Panc1 (cell line): Measurements from ENCODE around the gene NUP37. TPM values are rescaled to one million over a fixed set of nuclear protein-coding genes. Genes with fewer than 3 reads are reported as not detected.
A peak's percentile ranks its signal among the peaks of the same experiment; 100 is the strongest.

Experiments
- ATAC-seq: fragments of 200-7000 bp; cut with Tn5 transposase; 2 replicates; pipeline ENCODE4 v1.9.1; 2020; ENCODE audit warnings: mild to moderate bottlenecking, moderate library complexity
- BruUV-seq: library from RNA; stranded (reverse); fragments of 400-500 nt; replicated peaks from 2 replicates; lab custom pipeline; 2021; lab: Mats Ljungman, UMichigan
- CTCF ChIA-PET: fragments of 300-600 bp; sonication (Branson Sonifier 250); formaldehyde crosslinking; loops from one replicate; lab custom pipeline; 2022; ENCODE audit warnings: antibody characterized with exemption; lab: Charles Lee
- POLR2A ChIA-PET: fragments of 300-600 bp; sonication (Branson Sonifier 250); formaldehyde crosslinking; loops from one replicate; lab custom pipeline; 2022; ENCODE audit warnings: antibody characterized with exemption; lab: Charles Lee
- DNase-seq: peaks from one replicate; pipeline ENCODE4 v3.0.0-alpha.2; 2010; ENCODE audit warnings: low read depth, low spot score
- H3K27ac ChIP-seq: 2 replicates; pipeline ENCODE4 v1.5.1; 2011; ENCODE audit warnings: mild to moderate bottlenecking, low read length, inconsistent platforms
- H3K27me3 ChIP-seq: fragments of 200-500 bp; sonication (Bioruptor generic); 2 replicates; pipeline ENCODE4 v1.6.0; 2014; ENCODE audit warnings: low read length, inconsistent platforms; ENCODE audit not compliant: control insufficient read depth, insufficient read depth
- H3K36me3 ChIP-seq: fragments of 200-500 bp; sonication (Bioruptor generic); 2 replicates; pipeline ENCODE4 v1.5.1; 2014; ENCODE audit warnings: inconsistent platforms, mild to moderate bottlenecking, low read length, moderate library complexity; ENCODE audit not compliant: control insufficient read depth, insufficient read depth
- H3K4me1 ChIP-seq: 2 replicates; pipeline ENCODE4 v1.5.1; 2011; ENCODE audit warnings: inconsistent platforms, mild to moderate bottlenecking, low read length, moderate library complexity; ENCODE audit not compliant: control insufficient read depth, insufficient read depth
- H3K4me3 ChIP-seq, 2 experiments: 2 replicates each; pipeline ENCODE4 v1.5.1; 2011 to 2012; ENCODE audit warnings: low read depth in 2 of 2, low read length in 2 of 2, mild to moderate bottlenecking in 2 of 2, inconsistent platforms in 1 of 2, moderate library complexity in 1 of 2
- H3K9me3 ChIP-seq: fragments of 200-500 bp; sonication (Bioruptor generic); 2 replicates; pipeline ENCODE4 v1.5.1; 2014; ENCODE audit warnings: low read depth, mild to moderate bottlenecking, inconsistent platforms, low read length, moderate library complexity; ENCODE audit not compliant: control insufficient read depth, insufficient read depth
- CTCF ChIP-seq: fragments of 450-650 bp; IDR thresholded peaks from 2 replicates; pipeline ENCODE4 v1.5.1; 2017; ENCODE audit warnings: mild to moderate bottlenecking
- POLR2AphosphoS5 ChIP-seq: IDR thresholded peaks from 2 replicates; pipeline ENCODE4 v1.6.1; 2012; ENCODE audit warnings: mild to moderate bottlenecking, low read depth, low read length, moderate library complexity
- REST ChIP-seq, 2 experiments: IDR thresholded peaks; 2 replicates each; pipeline ENCODE4 v1.6.1; 2011 to 2012; ENCODE audit warnings: low read depth in 2 of 2, control low read depth in 1 of 2, low read length in 1 of 2, mild to moderate bottlenecking in 1 of 2, moderate library complexity in 1 of 2; ENCODE audit not compliant: insufficient read depth in 1 of 2
- SIN3A ChIP-seq: IDR thresholded peaks from 2 replicates; pipeline ENCODE4 v1.6.1; 2012; ENCODE audit warnings: low read depth, mild to moderate bottlenecking, low read length, moderate library complexity, borderline replicate concordance; ENCODE audit not compliant: insufficient read depth
- TCF7L2 ChIP-seq: IDR thresholded peaks from 2 replicates; pipeline ENCODE4 v1.6.1; 2011; ENCODE audit warnings: mild to moderate bottlenecking, low read depth, low read length, inconsistent platforms
- in situ Hi-C: cut with HindIII; loops from 2 replicates; pipeline ENCODE4 v1.10.0; 2016; ENCODE audit warnings: low sequenced_read_pairs, low pct_unique_long_range_greater_than_20kb
- intact Hi-C: fragments of 100-400 bp; cut with micrococcal nuclease; formaldehyde crosslinking; loops from one replicate; pipeline ENCODE4 v1.10.0; 2022; ENCODE audit not compliant: unreplicated experiment
- total RNA-seq: library from RNA; stranded (reverse); gene quantifications from one replicate; pipeline ENCODE4 v1.2.1, GENCODE V29; 2021; ENCODE audit not compliant: unreplicated experiment

Gene NUP37
- total RNA-seq, 1 experiment from 2014 or later: 47.7 TPM

- intact Hi-C loops: no loop called here
- DNase-seq (no peak), ATAC-seq (no peak)
- CTCF ChIA-PET: no interaction called here
- Histone ChIP-seq H3K27ac (peak overlapping the region; percentile 97), H3K4me3 (peak overlapping the region; percentile 96 to 98), H3K9me3 (no peaks in the 10 kb centered on the region), H3K36me3 (peaks cover 11% of the 10 kb centered on the region), H3K4me1 (peaks cover 12% of the 10 kb centered on the region), H3K27me3 (no peaks in the 10 kb centered on the region)
- TF ChIP-seq TCF7L2 (no peak), POLR2AphosphoS5 (no peak), REST (IDR thresholded peaks at IDR 0.05; ENCODE audit: insufficient read depth in 1 of 2, low read depth in 2 of 2, low read length in 1 of 2) (no peak), SIN3A (no peak), CTCF (no peak)
- BruUV-seq: no TSS peak
- in situ Hi-C loops: no loop called here
- POLR2A ChIA-PET: no interaction called here
Measured at GRCh38 chr12:102118874-102119273, 1.0 kb downstream of the NUP37 start.

GRCh38 chr12:102116392-102116791, 3.5 kb downstream of the NUP37 start:
- in situ Hi-C loops: no loop called here
- no peak for DNase-seq
- Histone ChIP-seq H3K9me3 (no peaks in the 10 kb centered on the region), H3K27ac (no peak overlapping the region), H3K27me3 (no peaks in the 10 kb centered on the region), H3K36me3 (peaks cover 11% of the 10 kb centered on the region), H3K4me1 (peaks cover 10% of the 10 kb centered on the region), H3K4me3 (no peak overlapping the region)
- ATAC-seq: no peak
- ChIA-PET CTCF (no interaction called here), POLR2A (interaction anchor here (0.6 kb wide), 1 partner anchor 212 kb away, joined by 3 read pairs; no protein-coding TSS in a partner anchor)
- BruUV-seq: no TSS peak
- intact Hi-C loops: no loop called here
- TF ChIP-seq SIN3A (no peak), POLR2AphosphoS5 (no peak), CTCF (no peak), REST (IDR thresholded peaks at IDR 0.05; ENCODE audit: insufficient read depth in 1 of 2, low read depth in 2 of 2, low read length in 1 of 2) (no peak), TCF7L2 (no peak)
